Heart left ventricle (tissue), 16 donors: Measurements from ENCODE around the gene LIPG. TPM values are rescaled to one million over a fixed set of nuclear protein-coding genes. Genes with fewer than 3 reads are reported as not detected.
"Not testable (repeated sequence)": the region's sequence is repeated elsewhere in the genome, so short reads cannot be mapped to it uniquely, and the experiment has no call there.

Experiments
- ATAC-seq, 4 donors: fragments of 200-7000 bp; cut with Tn5 transposase; one replicate each; pipeline ENCODE4 v1.9.1; 2020 to 2022; ENCODE audit warnings: moderate library complexity in 4 of 4, mild to moderate bottlenecking in 3 of 4, moderate number of reproducible peaks in 1 of 4
- DNase-seq, 5 donors: peaks; one replicate each; pipeline ENCODE4 v3.0.0-alpha.2; 2020
- H3K27ac ChIP-seq, 12 donors: fragments of 200-600 bp; sonication (generic) in 4 of 12; one replicate each; pipeline versions ENCODE4 v1.5.0 to v1.8.0; 2016 to 2022; ENCODE audit warnings: mild to moderate bottlenecking in 2 of 12
- H3K27me3 ChIP-seq, 9 donors: fragments of 200-600 bp; sonication (generic) in 2 of 9; one replicate each; pipeline versions ENCODE4 v1.5.1 to v1.8.0; 2016 to 2022; ENCODE audit warnings: mild to moderate bottlenecking in 3 of 9
- H3K36me3 ChIP-seq, 9 donors: fragments of 200-600 bp; sonication (generic) in 2 of 9; one replicate each; pipeline versions ENCODE4 v1.5.0 to v1.8.0; 2018 to 2022; ENCODE audit warnings: mild to moderate bottlenecking in 2 of 9
- H3K4me1 ChIP-seq, 12 donors: fragments of 200-600 bp; sonication (generic) in 4 of 12; one replicate each; pipeline versions ENCODE4 v1.5.0 to v1.8.0; 2016 to 2022; ENCODE audit warnings: mild to moderate bottlenecking in 3 of 12
- H3K4me3 ChIP-seq, 12 donors: fragments of 200-600 bp; sonication (generic) in 4 of 12; one replicate each; pipeline versions ENCODE4 v1.5.0 to v1.8.0; 2017 to 2022; ENCODE audit warnings: mild to moderate bottlenecking in 9 of 12, moderate library complexity in 4 of 12
- H3K9me3 ChIP-seq, 12 donors: fragments of 200-600 bp; sonication (generic) in 4 of 12; one replicate each; pipeline versions ENCODE4 v1.5.0 to v1.8.0; 2016 to 2022; ENCODE audit warnings: mild to moderate bottlenecking in 1 of 12
- CTCF ChIP-seq, 12 donors: fragments of 200-600 bp; sonication (generic) in 4 of 12; IDR thresholded peaks; one replicate each; pipeline versions ENCODE4 v1.5.0 to v1.8.0; 2018 to 2022; ENCODE audit warnings: antibody characterized with exemption in 12 of 12, mild to moderate bottlenecking in 5 of 12
- POLR2A ChIP-seq, 2 donors: fragments of 450-650 bp; IDR thresholded peaks; one replicate each; pipeline ENCODE4 v1.6.1; 2017; ENCODE audit warnings: antibody characterized with exemption in 2 of 2, mild to moderate bottlenecking in 2 of 2, moderate library complexity in 2 of 2
- WGBS, 4 donors: extraction: QIAGEN DNeasy Blood & Tissue Kit in 2 of 4; methylation state at CpG; one replicate each; pipeline versions ENCODE4 v1.1.5 to v1.1.7; 2013 to 2018; 5-methylcytosine and 5-hydroxymethylcytosine counted together
- intact Hi-C, 10 donors: fragments of 100-400 bp; cut with DNase I; formaldehyde crosslinking; loops; one replicate each; pipeline versions ENCODE4 v1.11.1 to v1.14.2; 2022
- polyA plus RNA-seq, 2 donors: library from polyadenylated mRNA; stranded (reverse); fragments of 200-250 nt; gene quantifications; one replicate each; pipeline ENCODE4 v1.2.3, GENCODE V29; 2013
- total RNA-seq, 9 donors: library from RNA; depleted of rRNA in 2 of 9; stranded (reverse); fragments of >200 nt in 2 of 9; fragmentation: NEBNext Ultra II Directional in 3 of 9; extraction: Animal tissue kit (Norgen Biotek cat#: 25700) in 3 of 9; gene quantifications; one replicate each; pipeline versions ENCODE4 v1.1.0 to v1.2.4, GENCODE V29; 2016 to 2023
- donor health status: ischemic (EF 13 %, LVEDD 7.1; RV severe dilation, severe dysfunction).
- donor health status: healthy with polysubstance abuse.
- donor health status: DM: no; HTN: yes; CAD: no.
- donor health status: DM: no; HTN: no; CAD: no.
- donor health status: ischemic (EF 25% LVEDD 6.9; RV normal size, moderate dysfunction).
- donor health status: ischemic (EF 25% LVEDD 5.7; RV mildly dilated, moderate dysfunction).
- donor health status: healthy.
- donor health status: DM: yes; HTN: yes; CAD: no.
- donor health status: ischemic (EF 35%, LVEDD 5.7; RV mildly dilated, moderate dysfunction).
- donor health status: nonischemic (EF 11% LVEDD 7.7; RV severe dilation, severe dysfunction).
- donor health status: DM: yes; HTN: yes; CAD: no.
- donor health status: PGD.
- donor health status: ischemic (EF 29% LVEDD 5.4; RV normal size, mild dysfunction).
- donor health status: nonischemic (EF 23%, LVEDD 6.1; RV moderate dilation, normal function).

Gene LIPG
- total and polyA plus RNA-seq, 11 donors = 0.04 to 12.1 (median 1.1) TPM; not detected in 3

- no peak for ATAC-seq
- TF ChIP-seq CTCF (IDR thresholded peaks at IDR 0.05) (no peak), POLR2A (IDR thresholded peaks at IDR 0.05) (no peak)
- Histone ChIP-seq H3K4me1 (no peaks in the 10 kb centered on the region), H3K9me3 (no peaks in the 10 kb centered on the region), H3K4me3 (no peak overlapping the region), H3K27me3 (peaks cover 0 to 6% (median 0%) of the 10 kb centered on the region in 9 donors), H3K36me3 (no peaks in the 10 kb centered on the region), H3K27ac (no peak overlapping the region)
- intact Hi-C loops = no loop called here
- DNase-seq = no peak
- 90 to 93% (median 92%) methylated on average over 11 of the region's 11 CpGs for WGBS, 4 donors
Measured at GRCh38 chr18:49572611-49573345, 10.9 kb downstream of the LIPG start.

- H3K4me1 ChIP-seq = no peaks in the 10 kb centered on the region
- TF ChIP-seq POLR2A (IDR thresholded peaks at IDR 0.05) = no peak
- TF ChIP-seq CTCF (IDR thresholded peaks at IDR 0.05) = no peak
- H3K36me3 ChIP-seq = no peaks in the 10 kb centered on the region
- DNase-seq (no peak), ATAC-seq (no peak)
- H3K27ac ChIP-seq = no peak overlapping the region
- WGBS, 4 donors = 87 to 95% (median 90%) methylated on average over 2 of the region's 2 CpGs
- intact Hi-C loops = no loop called here
- H3K4me3 ChIP-seq = no peak overlapping the region
- H3K27me3 ChIP-seq = peaks cover 0 to 6% (median 0%) of the 10 kb centered on the region in 9 donors
- no peaks in the 10 kb centered on the region for H3K9me3 ChIP-seq
Measured at GRCh38 chr18:49573835-49574234, 12.0 kb downstream of the LIPG start.

- ATAC-seq, H3K9me3 ChIP-seq, intact Hi-C loops, DNase-seq, H3K4me1 ChIP-seq, H3K27ac ChIP-seq, H3K27me3 ChIP-seq, H3K36me3 ChIP-seq, H3K4me3 ChIP-seq: not testable (repeated sequence)
- WGBS, 4 donors = 58 to 95% (median 95%) methylated on average over 2 of the region's 2 CpGs
Measured at GRCh38 chr18:49579041-49579440, 17.2 kb downstream of the LIPG start.

GRCh38 chr18:49579583-49579982 lies 17.7 kb downstream of the LIPG start:
- not testable (repeated sequence) for ATAC-seq
- WGBS, 4 donors = 83 to 93% (median 88%) methylated on average over 2 of the region's 2 CpGs

GRCh38 chr18:49580279-49580678 lies 18.4 kb downstream of the LIPG start:
- no peaks in the 10 kb centered on the region for H3K4me1 ChIP-seq
- TF ChIP-seq CTCF (IDR thresholded peaks at IDR 0.05) = no peak
- no peak for TF ChIP-seq POLR2A (IDR thresholded peaks at IDR 0.05)
- no peaks in the 10 kb centered on the region for H3K36me3 ChIP-seq
- H3K4me3 ChIP-seq = no peak overlapping the region
- intact Hi-C loops = no loop called here
- peaks cover 0 to 7% (median 0%) of the 10 kb centered on the region in 9 donors for H3K27me3 ChIP-seq
- WGBS, 4 donors = 85 to 100% (median 86%) methylated on average over 1 of the region's 1 CpG
- no peak overlapping the region for H3K27ac ChIP-seq
- no peaks in the 10 kb centered on the region for H3K9me3 ChIP-seq
- ATAC-seq (no peak), DNase-seq (no peak)

More at GRCh38 chr18:49579583-49579982, 17.7 kb downstream of the LIPG start:
- H3K4me3 ChIP-seq, H3K27me3 ChIP-seq, H3K9me3 ChIP-seq, H3K4me1 ChIP-seq, intact Hi-C loops, DNase-seq, H3K27ac ChIP-seq, H3K36me3 ChIP-seq: not testable (repeated sequence)
